GM15510 (cell line): ENCODE results near the gene PAPPA2.

ENCODE experiments used
- POLR2A ChIP-seq: IDR thresholded peaks from 3 replicates; pipeline ENCODE4 v1.6.1; 2011; ENCODE audit warnings: borderline replicate concordance; ENCODE audit not compliant: insufficient read length; ENCODE audit errors: extremely low read depth

PAPPA2 gene

DNA sequence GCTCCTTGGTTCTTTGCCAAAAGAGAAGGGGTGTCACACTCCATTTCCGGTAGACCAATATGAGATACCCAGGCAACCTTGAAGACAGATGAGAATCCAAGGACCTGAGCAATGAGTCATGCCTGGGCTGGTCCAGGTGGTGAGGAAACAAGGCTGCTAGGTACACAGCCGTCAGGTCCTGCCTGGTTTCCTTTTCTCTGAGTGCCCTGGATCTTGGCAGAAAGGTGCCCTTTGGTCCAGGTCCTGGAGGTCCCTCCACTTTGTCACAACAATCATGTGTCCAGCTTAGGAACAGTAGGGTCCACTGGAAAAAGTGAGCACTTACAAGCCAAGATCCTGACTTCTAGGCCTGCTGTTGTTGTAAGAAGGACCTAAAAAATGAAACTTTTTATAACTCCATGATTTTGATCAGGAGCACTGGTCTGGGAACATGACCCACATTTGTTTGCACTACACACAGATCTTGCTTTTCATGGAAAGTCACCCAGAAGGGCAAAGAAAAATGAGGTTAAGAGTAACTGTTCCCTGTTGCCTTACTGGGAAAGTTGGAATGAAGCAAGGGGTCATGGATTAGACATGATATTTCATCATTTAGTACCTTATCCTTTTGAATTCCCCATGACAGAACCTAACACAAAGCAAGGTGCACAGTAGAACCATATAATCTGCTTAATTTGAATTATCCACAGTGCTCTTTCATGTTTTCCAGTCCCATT is 94.7 kb downstream of the PAPPA2 start:
- TF ChIP-seq POLR2A, result no peak

DNA sequence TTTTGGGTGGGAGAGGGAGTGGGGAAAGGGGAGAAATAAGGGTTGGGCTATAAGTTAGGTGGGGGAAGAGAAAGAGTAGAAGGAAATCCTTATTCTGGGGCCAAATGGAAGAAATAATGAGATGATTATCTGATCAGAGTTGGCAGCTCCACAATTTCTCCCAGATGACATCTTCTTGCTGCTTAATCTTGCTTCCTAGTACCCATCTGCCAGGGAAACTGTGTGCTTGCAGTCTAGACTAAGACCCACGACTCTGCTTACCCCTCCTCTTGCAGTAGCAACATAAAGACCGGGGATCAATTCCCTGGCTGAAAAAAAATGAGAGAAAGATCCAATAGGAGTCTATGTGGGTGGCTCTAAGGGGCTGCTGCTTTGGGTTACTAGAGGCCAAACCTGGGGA is 95.6 kb downstream of the PAPPA2 start:
- TF ChIP-seq POLR2A, result no peak

- no peak for TF ChIP-seq POLR2A
Observed at GRCh38 chr1:176559474-176559873, 96.5 kb downstream of the PAPPA2 start.

DNA sequence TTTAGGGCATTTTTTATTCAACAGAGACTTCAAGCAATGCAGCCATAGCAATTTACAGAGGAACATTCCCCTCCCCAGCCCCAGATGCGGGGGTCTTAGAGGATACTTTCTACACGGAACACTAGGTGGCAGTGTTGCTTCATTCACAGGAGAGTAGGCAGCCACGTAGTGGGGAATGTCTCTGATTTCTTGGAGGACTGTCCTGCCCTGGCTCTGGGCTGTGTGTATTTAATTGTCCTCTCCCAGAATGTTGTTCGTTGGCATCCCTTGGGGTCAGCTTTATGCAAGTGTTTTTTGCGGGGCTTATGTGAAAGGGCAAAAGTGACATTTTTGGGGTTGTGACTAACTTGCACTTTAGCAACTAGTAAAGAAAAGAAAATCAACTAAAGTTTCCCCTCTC is 96.9 kb downstream of the PAPPA2 start:
- no peak for TF ChIP-seq POLR2A

GRCh38 chr1:176560681-176561080 is 97.7 kb downstream of the PAPPA2 start:
- no peak for TF ChIP-seq POLR2A

- no peak for TF ChIP-seq POLR2A
Observed at GRCh38 chr1:176566004-176566975, 103.3 kb downstream of the PAPPA2 start.

GRCh38 chr1:176567190-176567794 is 104.3 kb downstream of the PAPPA2 start:
- no peak for TF ChIP-seq POLR2A

DNA sequence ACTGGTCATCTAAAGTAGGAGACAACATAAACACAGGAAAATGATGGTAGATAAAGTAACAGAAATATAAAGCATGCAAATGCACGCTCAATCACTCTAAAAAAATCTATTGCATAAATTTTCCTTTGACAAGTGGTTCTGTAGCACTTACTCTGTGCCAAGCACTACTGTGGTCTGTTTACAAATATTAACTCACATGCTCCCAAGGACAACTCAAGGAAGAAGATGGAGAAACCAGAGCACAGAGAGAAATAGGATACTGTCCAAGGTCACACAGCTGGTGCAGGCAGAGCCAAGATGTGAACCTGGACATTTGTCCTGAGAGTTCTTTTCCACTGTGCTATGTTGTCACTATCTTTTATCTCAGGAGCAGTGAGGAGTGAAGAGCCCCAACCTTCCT is 105.2 kb downstream of the PAPPA2 start:
- TF ChIP-seq POLR2A, result no peak

DNA sequence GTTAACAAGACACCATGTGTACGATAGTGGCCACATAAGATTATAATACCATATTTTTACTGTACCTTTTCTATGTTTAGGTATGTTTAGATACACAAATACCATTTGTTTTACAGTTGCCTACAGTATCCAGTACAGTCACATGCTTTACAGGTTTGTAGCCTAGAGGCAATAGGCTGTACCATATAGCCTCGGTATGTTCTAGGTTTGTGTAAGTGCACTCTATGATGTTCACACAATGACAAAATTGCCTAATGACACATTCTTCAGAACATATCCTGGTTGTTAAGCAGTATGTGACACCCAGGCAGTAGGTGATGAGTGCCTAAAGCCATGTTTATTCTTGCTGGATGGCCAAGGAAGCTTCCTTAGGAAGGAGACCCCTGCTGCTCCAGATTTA is 111.8 kb downstream of the PAPPA2 start:
- no peak for TF ChIP-seq POLR2A

GRCh38 chr1:176575991-176576390 is 113.0 kb downstream of the PAPPA2 start:
- TF ChIP-seq POLR2A, result no peak

GRCh38 chr1:176576670-176577069 is 113.7 kb downstream of the PAPPA2 start:
- no peak for TF ChIP-seq POLR2A

- no peak for TF ChIP-seq POLR2A
Observed at GRCh38 chr1:176577646-176578197, 114.7 kb downstream of the PAPPA2 start.

GRCh38 chr1:176579087-176579486 is 116.1 kb downstream of the PAPPA2 start:
- no peak for TF ChIP-seq POLR2A

DNA sequence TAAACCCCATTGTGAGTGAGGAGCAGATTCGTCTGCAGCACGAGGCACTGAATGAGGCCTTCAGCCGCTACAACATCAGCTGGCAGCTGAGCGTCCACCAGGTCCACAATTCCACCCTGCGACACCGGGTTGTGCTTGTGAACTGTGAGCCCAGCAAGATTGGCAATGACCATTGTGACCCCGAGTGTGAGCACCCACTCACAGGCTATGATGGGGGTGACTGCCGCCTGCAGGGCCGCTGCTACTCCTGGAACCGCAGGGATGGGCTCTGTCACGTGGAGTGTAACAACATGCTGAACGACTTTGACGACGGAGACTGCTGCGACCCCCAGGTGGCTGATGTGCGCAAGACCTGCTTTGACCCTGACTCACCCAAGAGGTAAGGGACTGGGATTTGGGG is 132.2 kb downstream of the PAPPA2 start:
- no peak for TF ChIP-seq POLR2A

GRCh38 chr1:176601348-176601747 is 138.4 kb downstream of the PAPPA2 start:
- TF ChIP-seq POLR2A, result no peak
